ENCODE data around the gene SMR3B.

Gene SMR3B

DNA sequence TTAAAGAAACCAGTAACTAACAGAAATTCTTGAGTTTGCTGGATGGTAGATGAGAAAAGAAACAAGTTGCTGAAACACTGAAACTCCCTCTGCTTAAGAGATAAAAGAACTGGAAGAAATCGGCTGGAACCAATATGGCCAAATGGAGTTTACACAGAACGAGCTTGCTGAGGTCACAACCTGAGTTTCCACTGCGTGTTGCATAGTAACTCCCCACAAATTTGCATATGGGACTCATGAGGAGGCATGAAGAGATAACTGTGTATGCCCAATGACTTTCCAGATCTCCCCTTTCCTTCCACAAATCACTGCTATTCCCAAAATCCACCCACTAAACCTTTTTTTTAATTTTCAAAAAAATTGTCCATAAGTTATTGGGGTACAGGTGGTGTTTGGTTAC lies 10.2 kb upstream of the SMR3B start:
- Histone ChIP-seq H3K27ac (no peak overlapping the region), H3K4me1 (ENCODE audit: control insufficient read depth in 1 of 2, insufficient read depth in 1 of 2, low read depth in 1 of 2, low read length in 1 of 2) (no peaks in the 10 kb centered on the region), H3K4me3 (ENCODE audit: low read depth in 1 of 2, low read length in 1 of 2) (no peak overlapping the region), H3K27me3 (no peaks in the 10 kb centered on the region), H3K9me3 (no peaks in the 10 kb centered on the region), H3K36me3 (no peaks in the 10 kb centered on the region)
- TF ChIP-seq, protein P1, sequence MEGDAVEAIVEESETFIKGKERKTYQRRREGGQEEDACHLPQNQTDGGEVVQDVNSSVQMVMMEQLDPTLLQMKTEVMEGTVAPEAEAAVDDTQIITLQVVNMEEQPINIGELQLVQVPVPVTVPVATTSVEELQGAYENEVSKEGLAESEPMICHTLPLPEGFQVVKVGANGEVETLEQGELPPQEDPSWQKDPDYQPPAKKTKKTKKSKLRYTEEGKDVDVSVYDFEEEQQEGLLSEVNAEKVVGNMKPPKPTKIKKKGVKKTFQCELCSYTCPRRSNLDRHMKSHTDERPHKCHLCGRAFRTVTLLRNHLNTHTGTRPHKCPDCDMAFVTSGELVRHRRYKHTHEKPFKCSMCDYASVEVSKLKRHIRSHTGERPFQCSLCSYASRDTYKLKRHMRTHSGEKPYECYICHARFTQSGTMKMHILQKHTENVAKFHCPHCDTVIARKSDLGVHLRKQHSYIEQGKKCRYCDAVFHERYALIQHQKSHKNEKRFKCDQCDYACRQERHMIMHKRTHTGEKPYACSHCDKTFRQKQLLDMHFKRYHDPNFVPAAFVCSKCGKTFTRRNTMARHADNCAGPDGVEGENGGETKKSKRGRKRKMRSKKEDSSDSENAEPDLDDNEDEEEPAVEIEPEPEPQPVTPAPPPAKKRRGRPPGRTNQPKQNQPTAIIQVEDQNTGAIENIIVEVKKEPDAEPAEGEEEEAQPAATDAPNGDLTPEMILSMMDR (IDR thresholded peaks at IDR 0.05): no peak

DNA sequence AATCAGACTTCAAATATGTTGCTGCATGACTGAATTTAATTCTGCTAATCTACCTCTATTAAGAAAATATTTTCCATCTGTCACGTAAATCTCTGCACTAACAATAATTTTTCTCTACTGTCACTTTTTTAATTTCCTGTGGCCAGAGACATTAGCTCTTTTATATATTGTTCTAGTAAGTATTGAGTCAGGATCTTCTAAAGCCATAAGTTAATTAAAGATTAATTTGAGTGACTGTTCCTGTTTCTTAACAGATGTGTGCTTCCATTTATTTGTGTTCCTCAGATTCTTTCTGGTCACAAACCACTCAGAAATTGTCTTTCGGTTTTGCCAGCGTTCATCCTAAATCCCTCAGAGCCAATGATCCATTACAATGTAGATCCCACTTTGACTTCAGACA lies 2.4 kb upstream of the SMR3B start:
- no peaks in the 10 kb centered on the region for H3K36me3 ChIP-seq

DNA sequence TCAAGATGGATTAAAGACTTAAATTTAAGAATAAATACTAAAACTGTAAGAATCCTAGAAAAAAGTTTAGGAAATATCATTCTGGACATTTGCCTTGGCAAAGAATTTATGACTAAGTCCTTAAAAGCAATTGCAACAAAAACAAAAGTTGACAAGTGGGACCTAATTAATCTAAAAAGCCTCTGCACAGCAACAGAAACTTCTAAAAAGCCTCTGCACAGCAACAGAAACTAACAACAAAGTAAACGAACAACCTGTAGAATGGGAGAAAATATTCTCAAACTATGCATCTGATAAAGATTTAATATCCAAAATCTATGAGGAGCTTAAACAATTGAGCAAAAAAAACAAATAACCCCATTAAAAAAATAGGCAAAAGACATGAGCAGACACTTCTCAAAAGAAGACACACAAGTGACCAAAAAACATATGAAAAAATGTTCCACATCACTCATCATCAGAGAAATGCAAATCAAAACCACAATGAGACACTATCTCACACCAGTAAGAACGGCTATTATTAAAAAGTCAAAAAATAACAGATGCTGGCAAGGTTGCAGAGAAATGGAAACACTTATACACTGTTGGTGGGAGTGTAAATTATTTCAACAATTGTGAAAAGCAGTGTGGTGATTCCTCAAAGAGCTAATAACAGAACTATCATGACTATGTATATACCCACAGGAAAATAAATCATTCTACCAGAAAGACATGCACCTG lies 9.3 kb downstream of the SMR3B start:
- Histone ChIP-seq H3K27me3 (no peaks in the 10 kb centered on the region), H3K36me3 (no peaks in the 10 kb centered on the region), H3K9me3 (no peaks in the 10 kb centered on the region), H3K4me3 (ENCODE audit: low read depth in 1 of 2, low read length in 1 of 2) (no peak overlapping the region), H3K4me1 (ENCODE audit: control insufficient read depth in 1 of 2, insufficient read depth in 1 of 2, low read depth in 1 of 2, low read length in 1 of 2) (no peaks in the 10 kb centered on the region), H3K27ac (no peak overlapping the region)
- TF ChIP-seq, protein P1 (IDR thresholded peaks at IDR 0.05): no peak

More for the DNA sequence above, 2.4 kb upstream of the SMR3B start:
- Histone ChIP-seq H3K4me3 (ENCODE audit: low read depth in 1 of 2, low read length in 1 of 2) (no peak overlapping the region), H3K27me3 (no peaks in the 10 kb centered on the region), H3K9me3 (no peaks in the 10 kb centered on the region), H3K4me1 (ENCODE audit: control insufficient read depth in 1 of 2, insufficient read depth in 1 of 2, low read depth in 1 of 2, low read length in 1 of 2) (no peaks in the 10 kb centered on the region), H3K27ac (no peak overlapping the region)
- TF ChIP-seq, protein P1 (IDR thresholded peaks at IDR 0.05): no peak

DNA sequence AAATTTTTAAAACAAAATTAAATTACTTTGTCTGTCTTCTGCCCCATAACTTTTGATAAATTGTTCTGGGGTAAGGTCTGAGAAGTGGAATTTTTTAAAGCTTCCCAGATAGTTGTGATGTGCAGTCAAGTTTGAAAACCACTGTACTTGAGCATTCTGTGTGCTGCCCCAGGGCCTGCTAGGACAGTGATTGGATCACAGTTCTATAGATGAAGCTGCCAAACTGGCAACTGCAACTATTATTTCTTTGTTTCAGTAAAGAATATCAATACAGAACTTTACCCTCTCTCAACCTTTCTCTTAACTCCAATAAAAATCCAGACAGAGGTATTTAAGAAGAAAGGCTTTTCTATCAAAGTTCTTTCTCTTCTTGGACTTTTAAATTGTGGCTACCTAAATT lies 14.6 kb downstream of the SMR3B start, which contains the start of gene OPRPN:
Gene OPRPN (plus strand): TSS at position 361 of the 400 bp plus-strand sequence. CDS start 1,346 bp downstream, outside the sequence.
- Histone ChIP-seq H3K4me3 (ENCODE audit: low read depth in 1 of 2, low read length in 1 of 2) (no peak within 1 kb of the TSS), H3K27ac (no peak within 1 kb of the TSS), H3K4me1 (ENCODE audit: control insufficient read depth in 1 of 2, insufficient read depth in 1 of 2, low read depth in 1 of 2, low read length in 1 of 2) (no peaks in the 10 kb centered on the region), H3K27me3 (no peaks in the 10 kb centered on the region), H3K36me3 (no peaks in the 10 kb centered on the region), H3K9me3 (no peaks in the 10 kb centered on the region)
- TF ChIP-seq, protein P1 (IDR thresholded peaks at IDR 0.05): no peak

DNA sequence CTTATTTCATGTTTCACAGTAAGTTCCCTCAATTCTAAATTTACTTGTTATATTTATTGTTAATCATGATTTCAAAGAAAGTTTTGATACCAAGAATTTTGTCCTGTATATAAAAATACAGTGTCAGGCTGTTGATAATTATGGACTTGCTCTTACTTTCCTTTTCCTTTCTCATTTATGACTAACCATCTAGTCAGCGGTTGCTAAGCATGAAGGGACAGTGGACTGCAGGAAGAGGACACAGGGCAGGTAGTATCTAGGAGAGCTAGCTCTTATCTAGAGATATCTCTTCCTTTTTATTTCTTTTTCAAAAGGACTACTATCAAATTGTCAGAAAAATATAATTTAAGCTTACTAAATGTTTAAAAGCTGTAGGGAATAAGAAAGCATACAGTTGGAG lies 16.4 kb downstream of the SMR3B start:
- H3K9me3 ChIP-seq: no peaks in the 10 kb centered on the region
- no peak overlapping the region for H3K4me3 ChIP-seq (ENCODE audit: low read depth in 1 of 2, low read length in 1 of 2)
- no peak overlapping the region for H3K27ac ChIP-seq
- TF ChIP-seq, protein P1 (IDR thresholded peaks at IDR 0.05): no peak
- no peaks in the 10 kb centered on the region for H3K36me3 ChIP-seq
- H3K4me1 ChIP-seq (ENCODE audit: control insufficient read depth in 1 of 2, insufficient read depth in 1 of 2, low read depth in 1 of 2, low read length in 1 of 2): no peaks in the 10 kb centered on the region
- no peaks in the 10 kb centered on the region for H3K27me3 ChIP-seq

Data from neutrophil (primary cell).